Ishikawa (cell line): Measurements from ENCODE around the gene FZD2.

Source experiments
- CEBPB ChIP-seq: IDR thresholded peaks from 2 replicates; pipeline ENCODE4 v1.6.1; 2012
- CREB1 ChIP-seq: IDR thresholded peaks from 2 replicates; pipeline ENCODE4 v1.6.1; 2012; ENCODE audit warnings: low read depth
- EGR1 ChIP-seq: IDR thresholded peaks from 2 replicates; pipeline ENCODE4 v1.6.1; 2012
- EP300 ChIP-seq: IDR thresholded peaks from 2 replicates; pipeline ENCODE4 v1.6.1; 2012; ENCODE audit warnings: borderline replicate concordance
- FOXM1 ChIP-seq: IDR thresholded peaks from 2 replicates; pipeline ENCODE4 v1.6.1; 2012; ENCODE audit warnings: low read depth, borderline replicate concordance
- NFIC ChIP-seq: IDR thresholded peaks from 2 replicates; pipeline ENCODE4 v1.6.1; 2012
- RAD21 ChIP-seq: IDR thresholded peaks from 2 replicates; pipeline ENCODE4 v1.6.1; 2012; ENCODE audit warnings: low read depth
- TAF1 ChIP-seq: IDR thresholded peaks from 2 replicates; pipeline ENCODE4 v1.6.1; 2012; ENCODE audit warnings: low read depth, mild to moderate bottlenecking
- TCF12 ChIP-seq: IDR thresholded peaks from 2 replicates; pipeline ENCODE4 v1.6.1; 2012; ENCODE audit warnings: low read depth
- TEAD4 ChIP-seq: IDR thresholded peaks from 2 replicates; pipeline ENCODE4 v1.6.1; 2012
- YY1 ChIP-seq: IDR thresholded peaks from 2 replicates; pipeline ENCODE4 v1.6.1; 2012; ENCODE audit warnings: low read depth
- ZBTB7A ChIP-seq: IDR thresholded peaks from 2 replicates; pipeline ENCODE4 v1.6.1; 2012; ENCODE audit warnings: low read depth
- TF ChIP-seq, protein P1 (sequence below): IDR thresholded peaks from 2 replicates; pipeline ENCODE4 v1.6.1; 2012
- TF ChIP-seq, protein P2 (sequence below): IDR thresholded peaks from 2 replicates; pipeline ENCODE4 v1.6.1; 2012
- TF ChIP-seq, protein P3 (sequence below): IDR thresholded peaks from 2 replicates; pipeline ENCODE4 v1.6.1; 2012; ENCODE audit warnings: low read depth, mild to moderate bottlenecking

Gene FZD2

DNA sequence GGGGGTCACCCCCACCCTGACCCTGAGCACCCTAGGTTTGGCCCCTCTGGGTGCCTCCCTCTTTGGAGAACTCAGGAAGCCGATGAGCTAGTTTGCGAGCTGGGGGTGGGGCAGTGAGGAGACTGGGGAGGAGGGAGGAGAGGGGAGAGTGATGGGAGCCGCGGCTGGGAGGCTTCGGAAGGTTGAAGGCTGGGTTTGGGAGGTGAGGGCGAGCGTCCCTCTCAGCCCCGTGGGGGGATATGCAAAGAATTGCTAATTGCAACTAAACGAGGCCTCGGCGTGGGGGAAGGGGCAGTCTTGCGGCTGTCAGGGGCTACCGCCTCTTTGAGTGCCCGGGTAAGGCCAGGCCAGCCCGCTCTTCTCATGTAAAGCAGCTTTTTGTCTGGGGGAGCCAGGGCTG, 17.6 kb upstream of the FZD2 start:
- TF ChIP-seq TEAD4 = no peak
- no peak for TF ChIP-seq FOXM1
- no peak for TF ChIP-seq TAF1
- TF ChIP-seq, protein P1, sequence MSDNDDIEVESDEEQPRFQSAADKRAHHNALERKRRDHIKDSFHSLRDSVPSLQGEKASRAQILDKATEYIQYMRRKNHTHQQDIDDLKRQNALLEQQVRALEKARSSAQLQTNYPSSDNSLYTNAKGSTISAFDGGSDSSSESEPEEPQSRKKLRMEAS = no peak
- no peak for TF ChIP-seq TCF12
- TF ChIP-seq NFIC = no peak
- no peak for TF ChIP-seq CEBPB
- no peak for TF ChIP-seq YY1
- TF ChIP-seq RAD21 = no peak
- TF ChIP-seq CREB1 = no peak
- TF ChIP-seq ZBTB7A = no peak
- TF ChIP-seq, protein P2, sequence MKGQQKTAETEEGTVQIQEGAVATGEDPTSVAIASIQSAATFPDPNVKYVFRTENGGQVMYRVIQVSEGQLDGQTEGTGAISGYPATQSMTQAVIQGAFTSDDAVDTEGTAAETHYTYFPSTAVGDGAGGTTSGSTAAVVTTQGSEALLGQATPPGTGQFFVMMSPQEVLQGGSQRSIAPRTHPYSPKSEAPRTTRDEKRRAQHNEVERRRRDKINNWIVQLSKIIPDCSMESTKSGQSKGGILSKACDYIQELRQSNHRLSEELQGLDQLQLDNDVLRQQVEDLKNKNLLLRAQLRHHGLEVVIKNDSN = no peak
- no peak for TF ChIP-seq EP300

DNA sequence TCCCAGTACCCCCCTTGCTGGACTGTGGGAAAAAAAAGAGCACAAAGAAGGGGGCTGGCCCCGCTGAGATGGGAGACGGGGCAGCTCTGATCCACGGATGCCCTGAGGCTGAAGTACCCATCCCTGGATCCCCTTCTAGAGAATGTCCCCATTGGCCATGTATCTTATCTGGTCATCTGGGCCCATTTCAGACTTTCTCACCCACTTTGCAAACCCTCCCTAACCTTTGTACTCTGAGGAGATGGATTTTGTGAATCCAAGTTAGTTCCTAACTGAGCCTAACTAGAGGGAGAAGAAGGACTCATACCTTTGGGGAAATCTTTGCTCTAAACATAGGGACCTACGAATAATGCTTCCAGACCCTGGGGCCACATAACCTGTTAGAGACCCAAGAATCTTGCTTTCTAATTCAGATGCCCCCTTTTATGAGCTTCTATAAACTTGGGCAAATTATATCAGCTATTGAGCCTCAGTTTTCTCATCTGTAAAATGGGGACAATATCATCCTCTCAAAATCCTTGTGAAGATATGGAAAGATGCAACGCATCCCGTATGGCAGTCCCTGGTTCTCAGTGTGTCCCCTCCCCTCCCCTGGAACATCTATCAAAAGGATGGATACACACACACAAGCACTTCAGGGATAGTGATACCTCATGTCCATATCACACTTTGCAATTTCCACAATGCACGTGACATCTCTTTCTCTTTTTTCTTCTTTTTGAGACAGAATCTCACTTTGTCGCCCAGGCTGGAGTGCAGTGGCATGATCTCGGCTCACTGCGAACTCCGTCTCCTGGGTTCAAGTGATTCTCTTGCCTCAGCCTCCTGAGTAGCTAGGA, 16.8 kb upstream of the FZD2 start:
- TF ChIP-seq RAD21 (no peak), CREB1 (no peak), ZBTB7A (no peak), CEBPB (no peak), YY1 (no peak), FOXM1 (no peak), TAF1 (no peak), TEAD4 (no peak), EP300 (no peak), TCF12 (no peak), NFIC (no peak), EGR1 (no peak)
- TF ChIP-seq, protein P2 = no peak
- TF ChIP-seq, protein P3, sequence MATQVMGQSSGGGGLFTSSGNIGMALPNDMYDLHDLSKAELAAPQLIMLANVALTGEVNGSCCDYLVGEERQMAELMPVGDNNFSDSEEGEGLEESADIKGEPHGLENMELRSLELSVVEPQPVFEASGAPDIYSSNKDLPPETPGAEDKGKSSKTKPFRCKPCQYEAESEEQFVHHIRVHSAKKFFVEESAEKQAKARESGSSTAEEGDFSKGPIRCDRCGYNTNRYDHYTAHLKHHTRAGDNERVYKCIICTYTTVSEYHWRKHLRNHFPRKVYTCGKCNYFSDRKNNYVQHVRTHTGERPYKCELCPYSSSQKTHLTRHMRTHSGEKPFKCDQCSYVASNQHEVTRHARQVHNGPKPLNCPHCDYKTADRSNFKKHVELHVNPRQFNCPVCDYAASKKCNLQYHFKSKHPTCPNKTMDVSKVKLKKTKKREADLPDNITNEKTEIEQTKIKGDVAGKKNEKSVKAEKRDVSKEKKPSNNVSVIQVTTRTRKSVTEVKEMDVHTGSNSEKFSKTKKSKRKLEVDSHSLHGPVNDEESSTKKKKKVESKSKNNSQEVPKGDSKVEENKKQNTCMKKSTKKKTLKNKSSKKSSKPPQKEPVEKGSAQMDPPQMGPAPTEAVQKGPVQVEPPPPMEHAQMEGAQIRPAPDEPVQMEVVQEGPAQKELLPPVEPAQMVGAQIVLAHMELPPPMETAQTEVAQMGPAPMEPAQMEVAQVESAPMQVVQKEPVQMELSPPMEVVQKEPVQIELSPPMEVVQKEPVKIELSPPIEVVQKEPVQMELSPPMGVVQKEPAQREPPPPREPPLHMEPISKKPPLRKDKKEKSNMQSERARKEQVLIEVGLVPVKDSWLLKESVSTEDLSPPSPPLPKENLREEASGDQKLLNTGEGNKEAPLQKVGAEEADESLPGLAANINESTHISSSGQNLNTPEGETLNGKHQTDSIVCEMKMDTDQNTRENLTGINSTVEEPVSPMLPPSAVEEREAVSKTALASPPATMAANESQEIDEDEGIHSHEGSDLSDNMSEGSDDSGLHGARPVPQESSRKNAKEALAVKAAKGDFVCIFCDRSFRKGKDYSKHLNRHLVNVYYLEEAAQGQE = no peak
- TF ChIP-seq, protein P1 = no peak

DNA sequence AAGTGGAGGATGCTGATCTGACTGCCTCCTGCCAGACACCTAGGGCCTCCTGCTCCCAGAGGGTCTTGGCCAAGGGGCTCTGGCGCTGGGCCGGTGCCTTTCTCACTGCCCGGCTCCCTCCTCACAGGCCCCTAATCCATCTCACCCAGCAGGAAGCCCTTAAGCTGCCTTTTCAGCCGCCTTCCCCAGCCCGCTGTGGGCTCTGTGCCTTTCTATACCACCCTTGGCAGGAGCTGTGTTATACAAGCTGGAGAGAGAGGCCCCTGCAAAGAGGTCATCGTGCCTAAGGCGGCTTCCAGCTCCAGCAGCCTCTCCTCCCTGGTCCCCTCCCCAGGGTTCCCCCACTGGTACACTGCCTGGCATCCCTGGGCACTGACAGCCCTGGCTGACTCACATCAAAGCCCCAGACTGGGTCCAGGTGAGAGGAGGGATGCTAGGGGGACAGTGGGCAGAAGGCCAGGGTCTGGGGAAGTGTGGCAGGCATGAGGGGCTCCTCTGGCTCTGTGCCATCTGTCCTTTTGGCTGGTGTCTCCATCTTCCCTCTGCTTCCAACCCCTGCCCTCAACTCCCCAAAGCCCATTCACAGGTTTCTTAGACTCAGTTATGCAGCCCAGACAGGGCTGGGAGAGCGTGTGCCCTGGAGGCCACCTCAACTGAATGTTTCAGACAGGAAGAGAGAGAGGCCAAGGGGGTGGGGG, 15.3 kb upstream of the FZD2 start:
- TF ChIP-seq NFIC (0 out of 2 replicates have a peak, but pooled peaks have one; percentile 24), RAD21 (no peak)

DNA sequence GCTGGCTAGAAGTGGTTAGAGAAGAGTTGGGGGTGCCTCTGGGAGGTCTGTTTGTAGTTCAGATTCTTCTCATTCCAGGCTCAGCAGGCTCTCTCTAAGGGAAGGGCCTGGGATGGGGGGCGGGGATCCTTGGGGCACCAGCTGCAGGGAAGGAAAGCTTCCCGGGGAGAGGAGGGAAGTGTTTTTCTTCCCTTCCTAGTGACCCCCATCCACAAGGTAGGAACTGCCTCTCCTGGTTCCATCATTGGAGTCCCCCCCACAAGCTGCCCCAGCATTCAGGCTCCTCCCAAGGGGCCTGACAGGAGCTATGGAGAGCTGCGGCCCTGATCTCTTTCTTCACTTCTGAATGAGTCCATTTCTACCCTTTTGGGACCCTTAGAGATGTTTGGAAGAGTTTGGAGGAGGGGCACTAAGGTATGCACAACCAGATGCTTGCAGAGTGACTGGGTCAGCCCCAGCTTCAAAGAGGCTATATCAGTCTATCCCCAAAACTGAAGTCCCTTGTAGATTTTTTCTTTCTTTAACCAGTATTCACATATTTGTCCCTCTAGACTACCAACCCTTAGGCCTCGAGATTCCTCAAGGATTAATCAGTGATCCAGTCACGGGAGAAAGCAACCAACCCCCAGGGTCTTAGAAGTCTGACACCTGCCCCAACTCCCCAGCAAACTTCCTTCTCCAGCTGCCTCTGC, 13.9 kb upstream of the FZD2 start:
- TF ChIP-seq TCF12 (peak; percentile 86; the same call in 1 of the 2 replicates), TEAD4 (peak; percentile 98), EP300 (peak; percentile 83), RAD21 (peak; percentile 23; the same call in 1 of the 2 replicates), CEBPB (no peak), FOXM1 (peak; percentile 32; the same call in 1 of the 2 replicates), ZBTB7A (peak; percentile 83), TAF1 (0 out of 2 replicates have a peak, but pooled peaks have one; percentile 30), YY1 (no peak), NFIC (peak; percentile 21; the same call in 1 of the 2 replicates), CREB1 (no peak)
- TF ChIP-seq, protein P3 = no peak
- TF ChIP-seq, protein P1 = peak; percentile 31; the same call in 1 of the 2 replicates

DNA sequence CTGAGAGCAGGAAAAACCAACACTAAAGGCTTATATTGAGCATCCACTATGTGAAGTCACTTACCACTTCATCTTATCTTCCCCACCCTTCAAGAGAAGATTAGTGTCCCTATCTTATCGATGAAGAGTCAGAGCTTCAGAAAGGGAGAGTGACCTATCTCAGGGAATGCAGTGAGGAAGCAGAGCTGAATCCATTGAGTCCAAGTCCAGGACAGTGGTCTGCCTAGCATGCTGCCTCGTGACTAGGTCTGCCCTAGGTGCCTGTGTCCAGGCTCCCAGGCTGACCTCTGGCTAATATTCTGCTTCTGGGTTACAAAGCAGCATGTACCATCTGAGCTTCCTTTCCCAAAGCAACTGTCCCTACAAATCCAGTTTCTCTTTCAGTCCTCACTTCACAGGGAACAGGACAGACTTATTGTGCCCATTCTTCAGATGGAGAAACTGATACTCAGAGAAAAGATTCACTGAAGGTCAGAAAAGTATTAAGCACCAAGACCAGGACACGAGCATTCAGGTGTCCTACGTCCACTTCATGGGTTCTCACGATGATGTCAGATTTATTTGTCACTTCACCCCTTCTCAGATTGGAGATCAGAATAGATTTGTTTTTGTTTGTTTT, 13.3 kb upstream of the FZD2 start:
- TF ChIP-seq EP300 (no peak), YY1 (no peak), EGR1 (no peak), TAF1 (no peak), CREB1 (no peak), RAD21 (no peak), TCF12 (no peak), NFIC (no peak), FOXM1 (no peak), CEBPB (no peak), TEAD4 (no peak), ZBTB7A (no peak)
- TF ChIP-seq, protein P1 = no peak
- TF ChIP-seq, protein P2 = no peak
- TF ChIP-seq, protein P3 = no peak
